Measurements from ENCODE around the gene TARDBP. TPM values are rescaled to one million over a fixed set of nuclear protein-coding genes. Genes with fewer than 3 reads are reported as not detected.

TARDBP gene
- total RNA-seq, 1 experiment from 2014 or later, result 207 TPM

DNA sequence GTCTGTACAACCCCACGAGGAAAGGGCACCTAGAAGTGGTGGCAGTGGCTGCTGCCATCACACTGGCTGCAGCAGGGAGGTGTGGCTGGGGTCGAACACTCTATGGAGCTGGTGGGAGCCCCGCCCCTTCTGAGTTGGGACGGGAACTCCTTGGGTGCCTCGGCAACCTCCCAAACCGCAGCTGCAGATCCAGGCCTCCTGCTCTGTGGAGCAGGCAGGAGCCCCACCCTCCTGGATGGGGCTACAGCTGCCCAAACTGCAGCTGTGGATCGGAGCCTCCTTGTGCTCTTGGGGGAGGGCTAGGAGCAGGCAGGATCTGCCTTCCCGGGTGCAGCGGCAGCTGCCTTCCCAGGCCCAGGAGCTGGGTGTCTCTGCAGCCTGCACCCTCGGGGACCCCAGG, 38.9 kb upstream of the TARDBP start:
- H4K91ac ChIP-seq (ENCODE audit: insufficient read length, low read depth, low read length), result no peak overlapping the region
- Mint-ChIP-seq H3K36me3 (ENCODE audit: insufficient read depth in 1 of 3, low read depth in 3 of 3) (no peaks in the 10 kb centered on the region; a peak in 1 of 7 replicates), H3K27me3 (ENCODE audit: low read depth) (peaks cover 10% of the 10 kb centered on the region), H3K27ac (no peak overlapping the region), H3K9me3 (peaks cover 0 to 6% of the 10 kb centered on the region in 2 experiments; a peak in 1 of 5 replicates), H3K4me3 (no peak overlapping the region), H3K4me1 (peaks cover 20 to 27% of the 10 kb centered on the region in 2 experiments)
- no peak overlapping the region for H3K27ac ChIP-seq (ENCODE audit: insufficient read length, low read depth, low read length)
- H2BK12ac ChIP-seq (ENCODE audit: insufficient read length, low read depth, low read length), result no peak overlapping the region
- H2AK5ac ChIP-seq (ENCODE audit: insufficient read length, low read length), result no peak overlapping the region
- TF ChIP-seq, protein P1, sequence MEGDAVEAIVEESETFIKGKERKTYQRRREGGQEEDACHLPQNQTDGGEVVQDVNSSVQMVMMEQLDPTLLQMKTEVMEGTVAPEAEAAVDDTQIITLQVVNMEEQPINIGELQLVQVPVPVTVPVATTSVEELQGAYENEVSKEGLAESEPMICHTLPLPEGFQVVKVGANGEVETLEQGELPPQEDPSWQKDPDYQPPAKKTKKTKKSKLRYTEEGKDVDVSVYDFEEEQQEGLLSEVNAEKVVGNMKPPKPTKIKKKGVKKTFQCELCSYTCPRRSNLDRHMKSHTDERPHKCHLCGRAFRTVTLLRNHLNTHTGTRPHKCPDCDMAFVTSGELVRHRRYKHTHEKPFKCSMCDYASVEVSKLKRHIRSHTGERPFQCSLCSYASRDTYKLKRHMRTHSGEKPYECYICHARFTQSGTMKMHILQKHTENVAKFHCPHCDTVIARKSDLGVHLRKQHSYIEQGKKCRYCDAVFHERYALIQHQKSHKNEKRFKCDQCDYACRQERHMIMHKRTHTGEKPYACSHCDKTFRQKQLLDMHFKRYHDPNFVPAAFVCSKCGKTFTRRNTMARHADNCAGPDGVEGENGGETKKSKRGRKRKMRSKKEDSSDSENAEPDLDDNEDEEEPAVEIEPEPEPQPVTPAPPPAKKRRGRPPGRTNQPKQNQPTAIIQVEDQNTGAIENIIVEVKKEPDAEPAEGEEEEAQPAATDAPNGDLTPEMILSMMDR (conservative IDR thresholded peaks at IDR 0.05), result no peak
- H3K23ac ChIP-seq (ENCODE audit: insufficient read length, low read depth, low read length), result no peak overlapping the region
- no peaks in the 10 kb centered on the region for H3K9me3 ChIP-seq (ENCODE audit: control insufficient read depth, low read depth, low read length)
- no peak overlapping the region for H4K5ac ChIP-seq (ENCODE audit: insufficient read length, low read depth, low read length)
- H3K9ac ChIP-seq (ENCODE audit: extremely low read depth, insufficient read length, low read length), result no peak overlapping the region
- H2BK120ac ChIP-seq (ENCODE audit: low read depth, low read length, poor library complexity, severe bottlenecking), result no peak overlapping the region
- no peak overlapping the region for H2AFZ ChIP-seq (ENCODE audit: low read length)
- no peak overlapping the region for H3T11ph ChIP-seq (ENCODE audit: low read length)
- H3K79me1 ChIP-seq (ENCODE audit: insufficient read depth, low read depth, low read length, poor library complexity, severe bottlenecking), result no peaks in the 10 kb centered on the region
- WGBS (ENCODE audit: extremely low coverage, insufficient read length, low lambda C conversion rate), result no CpG with 5 or more reads among the region's 10 CpGs
- no peak overlapping the region for H3K18ac ChIP-seq (ENCODE audit: insufficient read length, low read depth, low read length)
- no peak overlapping the region for H3K4ac ChIP-seq (ENCODE audit: low read depth, low read length)
- H2BK15ac ChIP-seq (ENCODE audit: low read depth, low read length), result no peak overlapping the region
- no peaks in the 10 kb centered on the region for H3K79me2 ChIP-seq (ENCODE audit: insufficient read depth, low read length)
- H2BK5ac ChIP-seq (ENCODE audit: insufficient read length, low read length), result no peak overlapping the region
- H3K4me1 ChIP-seq (ENCODE audit: insufficient read depth, low read length), result peaks cover 5% of the 10 kb centered on the region; the same call in 1 of the 2 replicates
- no peak overlapping the region for H3K4me2 ChIP-seq (ENCODE audit: insufficient read depth, insufficient read length, low read length)
- H3K14ac ChIP-seq (ENCODE audit: insufficient read depth, low read length), result no peak overlapping the region
- H4K20me1 ChIP-seq (ENCODE audit: control insufficient read depth, insufficient read depth, insufficient read length), result no peaks in the 10 kb centered on the region
- no peaks in the 10 kb centered on the region for H3K27me3 ChIP-seq (ENCODE audit: insufficient read depth, low read length)
- DNase-seq, result peak; percentile 78
- H3K56ac ChIP-seq (ENCODE audit: insufficient read length, low read depth, low read length), result no peak overlapping the region
- no peak overlapping the region for H2BK20ac ChIP-seq (ENCODE audit: low read depth, low read length, poor library complexity, severe bottlenecking)
- H3K23me2 ChIP-seq (ENCODE audit: insufficient read length, low read depth, low read length, poor library complexity, severe bottlenecking), result no peaks in the 10 kb centered on the region
- no peak overlapping the region for H4K8ac ChIP-seq (replicated peaks; ENCODE audit: insufficient read length, low read depth, low read length)

All from H9 (cell line).